Measurements from ENCODE around the gene TSPAN13.

The TSPAN13 gene

DNA sequence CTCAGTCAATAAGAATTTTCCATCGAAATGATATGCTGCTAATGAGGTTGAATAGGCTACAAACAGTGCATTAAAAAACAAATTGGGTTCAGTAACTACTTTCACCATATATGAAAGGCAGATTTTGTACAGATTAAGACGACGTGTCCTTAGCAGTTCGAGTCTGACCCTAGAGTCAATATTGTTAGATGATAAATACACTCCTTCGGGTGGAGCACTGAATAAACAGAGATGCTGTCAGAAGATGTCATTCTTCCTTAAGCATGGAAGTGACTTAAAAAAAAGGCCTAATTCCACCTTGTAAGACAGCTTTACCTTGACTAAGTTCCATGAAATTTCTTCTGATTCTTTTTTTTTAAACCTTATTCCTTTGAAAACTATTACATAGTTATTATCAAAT, 57.0 kb downstream of the TSPAN13 start:
- no peaks in the 10 kb centered on the region for H3F3A ChIP-seq (ENCODE audit: insufficient read depth, low read length)
- H3K36me3 ChIP-seq (replicated peaks; ENCODE audit: insufficient read depth, low read length) = no peaks in the 10 kb centered on the region
- no peak overlapping the region for H3K27ac ChIP-seq (ENCODE audit: low read length)
- H2AFZ ChIP-seq (ENCODE audit: low read length) = no peak overlapping the region
- H3K4me2 ChIP-seq (ENCODE audit: low read depth, low read length) = no peak overlapping the region
- H3K79me2 ChIP-seq (ENCODE audit: low read length) = no peaks in the 10 kb centered on the region
- H3K27me3 ChIP-seq (replicated peaks; ENCODE audit: insufficient read depth, low read length) = no peaks in the 10 kb centered on the region
- H3K9me2 ChIP-seq (replicated peaks; ENCODE audit: insufficient read depth, low read length) = no peaks in the 10 kb centered on the region
- H3K9me3 ChIP-seq (replicated peaks; ENCODE audit: insufficient read depth, low read length) = no peaks in the 10 kb centered on the region
- TF ChIP-seq EZH2 (optimal IDR thresholded peaks at IDR 0.05; ENCODE audit: low read depth, low read length) = no peak
- TF ChIP-seq EZH2phosphoT487 (IDR thresholded peaks at IDR 0.05; ENCODE audit: low read length) = no peak
- TF ChIP-seq, protein P1, sequence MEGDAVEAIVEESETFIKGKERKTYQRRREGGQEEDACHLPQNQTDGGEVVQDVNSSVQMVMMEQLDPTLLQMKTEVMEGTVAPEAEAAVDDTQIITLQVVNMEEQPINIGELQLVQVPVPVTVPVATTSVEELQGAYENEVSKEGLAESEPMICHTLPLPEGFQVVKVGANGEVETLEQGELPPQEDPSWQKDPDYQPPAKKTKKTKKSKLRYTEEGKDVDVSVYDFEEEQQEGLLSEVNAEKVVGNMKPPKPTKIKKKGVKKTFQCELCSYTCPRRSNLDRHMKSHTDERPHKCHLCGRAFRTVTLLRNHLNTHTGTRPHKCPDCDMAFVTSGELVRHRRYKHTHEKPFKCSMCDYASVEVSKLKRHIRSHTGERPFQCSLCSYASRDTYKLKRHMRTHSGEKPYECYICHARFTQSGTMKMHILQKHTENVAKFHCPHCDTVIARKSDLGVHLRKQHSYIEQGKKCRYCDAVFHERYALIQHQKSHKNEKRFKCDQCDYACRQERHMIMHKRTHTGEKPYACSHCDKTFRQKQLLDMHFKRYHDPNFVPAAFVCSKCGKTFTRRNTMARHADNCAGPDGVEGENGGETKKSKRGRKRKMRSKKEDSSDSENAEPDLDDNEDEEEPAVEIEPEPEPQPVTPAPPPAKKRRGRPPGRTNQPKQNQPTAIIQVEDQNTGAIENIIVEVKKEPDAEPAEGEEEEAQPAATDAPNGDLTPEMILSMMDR (IDR thresholded peaks at IDR 0.05; ENCODE audit: low read length) = no peak
- no peak for DNase-seq
- H3K4me1 ChIP-seq (ENCODE audit: low read length) = no peaks in the 10 kb centered on the region
- no peaks in the 10 kb centered on the region for H4K20me1 ChIP-seq (ENCODE audit: insufficient read depth, low read length)
- no peak overlapping the region for H3K9ac ChIP-seq (ENCODE audit: low read length)
- no peak overlapping the region for H3K4me3 ChIP-seq (ENCODE audit: low read length)

DNA sequence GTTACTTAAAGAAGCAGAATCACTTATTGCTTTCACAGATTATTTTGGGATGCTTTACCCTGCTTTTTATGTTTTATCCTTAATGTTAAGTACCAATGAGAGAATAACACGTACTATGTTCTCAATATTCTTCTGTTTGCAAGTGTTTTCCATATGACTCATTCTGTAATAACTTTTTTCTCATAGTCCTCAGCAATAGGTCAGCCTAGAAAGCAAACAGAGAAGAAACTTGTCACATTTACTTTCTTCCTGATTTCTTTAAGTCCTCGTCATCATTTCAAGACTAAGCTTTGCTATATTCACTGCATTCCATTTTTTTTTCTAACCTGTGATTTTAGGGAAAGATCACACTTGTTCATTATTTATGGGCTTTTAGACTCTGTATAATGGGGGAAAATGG, 58.0 kb downstream of the TSPAN13 start:
- H4K20me1 ChIP-seq (ENCODE audit: insufficient read depth, low read length) = no peaks in the 10 kb centered on the region
- no peaks in the 10 kb centered on the region for H3K79me2 ChIP-seq (ENCODE audit: low read length)
- H3F3A ChIP-seq (ENCODE audit: insufficient read depth, low read length) = no peaks in the 10 kb centered on the region
- H3K36me3 ChIP-seq (replicated peaks; ENCODE audit: insufficient read depth, low read length) = no peaks in the 10 kb centered on the region
- H3K27ac ChIP-seq (ENCODE audit: low read length) = no peak overlapping the region
- no peaks in the 10 kb centered on the region for H3K27me3 ChIP-seq (replicated peaks; ENCODE audit: insufficient read depth, low read length)
- no peak for TF ChIP-seq EZH2phosphoT487 (IDR thresholded peaks at IDR 0.05; ENCODE audit: low read length)
- TF ChIP-seq EZH2 (optimal IDR thresholded peaks at IDR 0.05; ENCODE audit: low read depth, low read length) = no peak
- TF ChIP-seq, protein P1 (IDR thresholded peaks at IDR 0.05; ENCODE audit: low read length) = no peak
- H3K9me3 ChIP-seq (replicated peaks; ENCODE audit: insufficient read depth, low read length) = no peaks in the 10 kb centered on the region
- no peak overlapping the region for H3K4me3 ChIP-seq (ENCODE audit: low read length)
- H3K4me2 ChIP-seq (ENCODE audit: low read depth, low read length) = no peak overlapping the region
- H3K9me2 ChIP-seq (replicated peaks; ENCODE audit: insufficient read depth, low read length) = no peaks in the 10 kb centered on the region
- no peak for DNase-seq
- H2AFZ ChIP-seq (ENCODE audit: low read length) = no peak overlapping the region
- H3K9ac ChIP-seq (ENCODE audit: low read length) = no peak overlapping the region
- no peaks in the 10 kb centered on the region for H3K4me1 ChIP-seq (ENCODE audit: low read length)

DNA sequence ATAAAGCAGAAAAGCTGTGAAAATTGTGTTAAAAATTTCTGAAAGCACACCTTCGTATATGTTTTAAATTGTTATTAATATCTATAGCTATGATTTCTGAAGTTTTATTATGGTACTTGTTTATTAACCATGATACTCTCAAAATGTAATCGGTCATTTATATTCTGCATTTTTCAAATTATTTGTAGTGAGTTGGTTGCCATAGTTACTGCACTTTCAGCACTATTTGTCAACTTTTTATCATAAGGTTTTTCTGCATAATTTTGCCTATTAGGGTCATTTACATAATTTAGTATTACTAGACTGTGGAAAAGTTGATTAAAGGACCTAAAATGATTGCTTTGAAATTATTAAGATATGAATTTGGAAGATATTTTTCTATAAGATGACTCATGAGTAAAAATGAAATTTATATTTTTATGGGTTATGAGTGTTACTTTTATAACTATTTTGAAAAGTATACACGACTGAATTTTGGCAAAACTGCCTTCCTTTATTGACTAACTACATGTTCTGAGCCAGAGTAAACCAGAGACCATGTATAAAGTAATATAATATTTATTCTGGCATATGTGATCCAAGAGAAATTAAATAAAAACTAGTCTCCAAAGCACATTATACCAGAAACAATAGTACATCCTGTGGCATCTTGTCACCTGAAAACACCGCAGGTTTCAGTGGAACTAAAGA, 59.1 kb downstream of the TSPAN13 start:
- H3K4me2 ChIP-seq (ENCODE audit: low read depth, low read length) = no peak overlapping the region
- H3K79me2 ChIP-seq (ENCODE audit: low read length) = no peaks in the 10 kb centered on the region
- no peak overlapping the region for H3K4me3 ChIP-seq (ENCODE audit: low read length)
- no peaks in the 10 kb centered on the region for H3K27me3 ChIP-seq (replicated peaks; ENCODE audit: insufficient read depth, low read length)
- no peaks in the 10 kb centered on the region for H3K9me2 ChIP-seq (replicated peaks; ENCODE audit: insufficient read depth, low read length)
- no peaks in the 10 kb centered on the region for H3K9me3 ChIP-seq (replicated peaks; ENCODE audit: insufficient read depth, low read length)
- no peak overlapping the region for H3K9ac ChIP-seq (ENCODE audit: low read length)
- no peaks in the 10 kb centered on the region for H3K36me3 ChIP-seq (replicated peaks; ENCODE audit: insufficient read depth, low read length)
- DNase-seq = no peak
- no peaks in the 10 kb centered on the region for H3F3A ChIP-seq (ENCODE audit: insufficient read depth, low read length)
- H3K4me1 ChIP-seq (ENCODE audit: low read length) = no peaks in the 10 kb centered on the region
- no peak overlapping the region for H2AFZ ChIP-seq (ENCODE audit: low read length)
- no peak overlapping the region for H3K27ac ChIP-seq (ENCODE audit: low read length)
- H4K20me1 ChIP-seq (ENCODE audit: insufficient read depth, low read length) = no peaks in the 10 kb centered on the region
- TF ChIP-seq EZH2phosphoT487 (IDR thresholded peaks at IDR 0.05; ENCODE audit: low read length) = no peak
- TF ChIP-seq, protein P1 (IDR thresholded peaks at IDR 0.05; ENCODE audit: low read length) = no peak
- no peak for TF ChIP-seq EZH2 (optimal IDR thresholded peaks at IDR 0.05; ENCODE audit: low read depth, low read length)

All from MM.1S (cell line).